Measurements from ENCODE around the gene ARPP21.

The ARPP21 gene

DNA sequence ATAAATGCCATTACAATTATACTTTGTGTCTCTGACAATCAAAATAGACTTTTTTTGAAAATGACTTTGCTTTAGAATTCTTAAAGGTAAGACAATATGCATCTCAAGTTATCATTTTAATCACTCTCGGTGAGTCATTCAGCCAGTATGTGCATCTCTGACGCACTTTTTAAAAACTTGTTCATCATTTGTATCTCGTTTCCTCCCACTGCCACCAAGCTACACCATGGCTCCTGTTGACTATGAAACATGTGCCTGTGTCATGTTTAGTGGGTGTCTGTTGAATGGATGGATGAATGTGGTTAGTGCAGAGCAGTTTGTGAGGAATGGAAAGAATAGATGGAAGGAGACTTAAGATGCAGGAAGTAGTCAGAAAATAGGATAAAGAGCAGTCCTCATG, 68.6 kb downstream of the ARPP21 start:
- TF ChIP-seq, protein P1, sequence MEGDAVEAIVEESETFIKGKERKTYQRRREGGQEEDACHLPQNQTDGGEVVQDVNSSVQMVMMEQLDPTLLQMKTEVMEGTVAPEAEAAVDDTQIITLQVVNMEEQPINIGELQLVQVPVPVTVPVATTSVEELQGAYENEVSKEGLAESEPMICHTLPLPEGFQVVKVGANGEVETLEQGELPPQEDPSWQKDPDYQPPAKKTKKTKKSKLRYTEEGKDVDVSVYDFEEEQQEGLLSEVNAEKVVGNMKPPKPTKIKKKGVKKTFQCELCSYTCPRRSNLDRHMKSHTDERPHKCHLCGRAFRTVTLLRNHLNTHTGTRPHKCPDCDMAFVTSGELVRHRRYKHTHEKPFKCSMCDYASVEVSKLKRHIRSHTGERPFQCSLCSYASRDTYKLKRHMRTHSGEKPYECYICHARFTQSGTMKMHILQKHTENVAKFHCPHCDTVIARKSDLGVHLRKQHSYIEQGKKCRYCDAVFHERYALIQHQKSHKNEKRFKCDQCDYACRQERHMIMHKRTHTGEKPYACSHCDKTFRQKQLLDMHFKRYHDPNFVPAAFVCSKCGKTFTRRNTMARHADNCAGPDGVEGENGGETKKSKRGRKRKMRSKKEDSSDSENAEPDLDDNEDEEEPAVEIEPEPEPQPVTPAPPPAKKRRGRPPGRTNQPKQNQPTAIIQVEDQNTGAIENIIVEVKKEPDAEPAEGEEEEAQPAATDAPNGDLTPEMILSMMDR (IDR thresholded peaks at IDR 0.05): no peak

DNA sequence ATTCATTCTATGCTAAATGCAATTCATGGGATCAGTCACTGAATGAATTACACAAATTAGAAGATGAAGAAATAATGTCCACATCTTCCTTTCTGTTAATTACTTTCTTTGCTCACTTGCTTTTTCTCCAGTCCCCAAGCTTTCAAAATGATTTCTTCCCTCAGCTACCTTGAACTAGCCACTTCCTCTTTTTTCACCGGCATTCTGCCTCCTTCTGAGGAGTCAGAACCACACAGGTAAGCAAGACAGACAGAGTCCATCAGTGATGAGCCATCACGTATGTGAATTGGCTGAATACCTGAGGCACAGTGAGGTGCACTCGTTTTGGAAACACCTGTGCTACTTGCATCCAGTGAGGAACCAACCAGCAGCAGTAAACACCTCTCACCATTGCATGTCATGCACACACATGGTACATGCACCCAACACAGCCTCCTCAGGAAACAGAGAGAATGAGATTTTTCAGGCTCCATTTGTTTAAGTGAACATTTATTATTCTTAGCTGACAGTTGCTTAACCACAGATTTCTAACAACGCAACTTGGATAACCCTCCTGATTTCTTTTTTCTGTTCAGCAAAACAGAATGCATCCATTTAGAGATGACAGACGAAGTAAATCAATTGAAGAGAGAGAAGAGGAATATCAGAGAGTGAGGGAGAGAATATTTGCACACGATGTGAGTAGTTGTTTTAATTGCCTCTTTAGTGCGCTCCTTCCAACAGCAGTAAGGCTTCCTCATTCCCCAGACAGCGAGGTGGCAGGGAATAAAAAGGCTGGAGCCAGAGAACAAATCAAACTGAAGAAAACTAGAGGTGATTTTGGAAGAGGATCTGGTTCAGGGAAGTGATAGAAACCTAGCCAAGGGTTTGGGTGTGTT, 69.3 kb downstream of the ARPP21 start:
- TF ChIP-seq, protein P1 (IDR thresholded peaks at IDR 0.05): no peak

DNA sequence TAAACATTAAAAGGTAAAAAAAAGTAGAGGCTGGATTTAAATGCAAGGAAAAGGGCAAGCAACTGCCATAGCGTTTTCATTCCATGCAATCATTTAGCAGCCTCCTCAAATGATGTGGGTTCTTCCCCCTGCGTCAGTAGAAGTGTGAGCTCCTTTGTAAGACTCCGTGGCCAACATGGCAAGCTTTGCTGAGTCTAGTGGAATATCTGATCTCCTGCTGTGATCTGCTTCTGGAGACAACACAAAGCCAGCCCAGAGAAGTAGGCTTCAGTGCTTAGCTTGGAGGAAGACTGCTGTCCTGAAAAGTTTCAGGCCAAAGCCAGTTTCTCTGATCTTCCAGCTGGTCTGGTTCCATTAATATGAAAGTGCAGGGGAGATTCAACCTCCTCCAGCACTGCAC, 70.4 kb downstream of the ARPP21 start:
- TF ChIP-seq, protein P1 (IDR thresholded peaks at IDR 0.05): no peak

DNA sequence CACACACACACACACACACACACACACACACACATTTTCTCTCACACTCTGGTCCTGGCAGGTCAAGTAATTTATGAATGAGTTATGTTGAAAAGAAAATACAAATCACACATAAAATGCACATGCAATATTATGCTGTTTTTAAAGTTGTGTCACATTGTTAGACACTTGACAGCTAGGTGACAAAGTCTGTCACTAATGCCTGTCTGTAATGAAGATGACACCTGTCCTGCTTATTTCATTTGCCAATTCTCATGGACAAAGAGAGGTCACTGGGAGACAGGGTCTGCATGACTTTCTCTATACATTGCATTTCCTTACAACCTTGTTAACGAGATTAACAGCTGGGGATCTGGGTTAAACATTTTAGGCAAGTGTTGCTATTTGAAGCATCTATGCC, 71.2 kb downstream of the ARPP21 start:
- TF ChIP-seq, protein P1 (IDR thresholded peaks at IDR 0.05): no peak

DNA sequence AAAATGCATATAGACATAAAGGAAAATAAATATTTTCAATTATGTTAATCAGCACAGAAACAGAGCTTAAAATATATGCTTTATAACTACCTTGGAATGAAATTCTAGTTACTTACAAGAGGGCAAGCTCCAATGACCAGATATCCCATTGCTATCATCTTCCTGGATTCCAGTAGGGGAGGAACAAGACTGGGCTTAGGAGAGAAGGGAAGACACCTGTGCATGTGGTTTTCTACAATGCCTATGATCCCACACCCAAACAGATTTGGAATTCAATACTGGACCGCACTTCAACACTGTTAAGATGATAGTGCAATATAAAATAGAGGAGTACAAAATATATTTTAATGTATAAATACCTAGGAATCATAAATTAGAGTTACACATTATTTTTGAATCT, 79.6 kb downstream of the ARPP21 start:
- TF ChIP-seq, protein P1 (IDR thresholded peaks at IDR 0.05): no peak

DNA sequence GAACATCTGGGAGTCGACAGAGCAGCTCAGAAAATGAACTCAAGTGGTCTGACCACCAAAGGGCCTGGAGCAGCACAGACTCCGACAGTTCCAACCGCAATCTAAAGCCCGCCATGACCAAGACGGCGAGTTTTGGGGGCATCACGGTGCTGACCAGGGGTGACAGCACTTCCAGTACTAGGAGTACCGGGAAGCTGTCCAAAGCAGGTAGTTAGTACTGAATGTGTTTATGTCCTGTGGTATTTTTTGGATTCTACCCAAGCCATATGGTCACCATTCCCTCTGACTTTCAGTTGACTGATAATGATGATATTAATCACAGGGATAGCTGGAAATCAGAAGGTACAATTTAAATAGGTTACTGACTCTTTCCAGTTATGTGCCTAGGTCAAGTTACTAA, 82.3 kb downstream of the ARPP21 start:
- TF ChIP-seq, protein P1 (IDR thresholded peaks at IDR 0.05): no peak

DNA sequence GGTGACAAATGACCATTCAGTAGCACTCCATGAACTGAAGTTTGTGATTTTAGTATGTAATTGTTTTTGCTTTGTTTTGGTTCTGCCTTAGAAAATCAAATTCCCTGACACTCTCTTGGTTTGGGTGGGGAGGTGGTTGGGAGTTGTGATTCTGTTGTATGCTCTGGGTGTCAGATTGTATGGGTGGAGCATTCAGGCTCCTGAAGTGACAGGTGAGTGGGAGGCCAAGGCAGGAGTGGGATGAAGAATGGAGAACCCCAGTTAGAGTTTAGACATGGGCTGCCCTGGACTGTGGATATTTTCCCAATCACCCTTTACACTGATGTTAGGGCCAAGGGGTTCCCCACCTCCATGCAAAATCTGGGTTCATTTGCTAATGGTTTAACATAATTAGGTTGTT, 83.6 kb downstream of the ARPP21 start:
- TF ChIP-seq, protein P1 (IDR thresholded peaks at IDR 0.05): no peak

Measured in LNCAP (cell line).